ENCODE results near the gene TRAPPC3.
A peak's percentile ranks its signal among the peaks of the same experiment; 100 is the strongest.

The TRAPPC3 gene

GRCh38 chr1:36125129-36125991 is 23.9 kb downstream of the TRAPPC3 start, which contains the start of gene COL8A2:
COL8A2 (minus strand) TSS chr1:36125222; CDS start chr1:36100242, 24,980 bp downstream.
- no peak for DNase-seq (ENCODE audit: low read depth)

DNA sequence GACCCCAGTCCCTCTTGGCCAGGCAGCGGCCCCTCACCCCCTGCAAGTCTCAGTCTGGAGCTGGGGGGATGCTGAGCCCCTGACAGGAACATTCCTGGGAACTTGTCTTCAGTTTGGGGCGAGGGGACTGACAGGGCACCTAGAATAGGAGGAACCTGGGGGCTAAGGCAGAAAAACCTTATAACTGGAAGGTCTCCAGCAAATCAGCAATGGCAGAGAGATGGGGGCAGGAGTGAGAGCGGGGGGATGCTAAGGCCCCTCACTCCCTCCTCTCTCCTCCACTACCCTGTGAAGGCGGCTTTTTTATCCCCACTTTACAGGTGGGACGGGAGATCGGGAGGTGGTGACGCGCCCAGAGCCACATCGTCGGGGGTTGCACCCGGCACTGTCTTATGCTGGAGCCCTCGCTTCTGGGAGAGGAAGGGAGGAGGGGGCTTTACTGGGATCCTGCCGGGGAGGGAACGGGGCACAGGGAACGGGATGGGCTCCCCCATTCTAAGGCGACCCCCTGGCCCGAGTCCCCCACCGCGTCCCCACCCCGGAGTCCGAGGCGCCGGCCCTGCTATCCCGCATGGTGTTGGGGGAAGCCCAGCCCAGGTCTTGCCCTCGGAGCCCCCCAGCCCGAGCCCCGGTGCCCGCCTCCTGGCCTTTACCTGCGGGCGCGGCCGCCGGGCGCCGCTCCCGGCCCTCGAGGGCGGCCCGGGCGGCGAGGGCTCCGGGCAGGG is 24.7 kb downstream of the TRAPPC3 start:
- DNase-seq (ENCODE audit: low read depth) = no peak

DNA sequence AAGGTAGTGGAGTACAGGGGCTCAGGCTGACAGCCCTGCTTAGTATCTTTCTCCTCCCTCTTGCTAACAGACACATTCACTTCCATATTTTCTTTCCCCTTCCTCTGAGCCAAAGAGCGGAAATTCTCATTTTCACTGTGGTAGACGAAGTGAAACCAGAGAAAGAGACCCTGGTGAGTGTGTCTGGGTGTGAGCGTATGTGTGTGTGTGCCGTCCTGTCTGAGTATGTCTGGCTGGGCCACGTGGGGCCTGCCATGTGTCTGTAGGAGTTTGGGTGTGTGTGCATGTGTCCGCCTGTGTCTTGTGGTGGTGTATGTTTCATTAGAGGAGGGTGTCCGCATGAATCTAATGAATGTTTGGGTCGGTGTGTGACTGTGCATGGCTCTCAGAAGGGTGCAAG is 25.9 kb downstream of the TRAPPC3 start:
- no peak for DNase-seq (ENCODE audit: low read depth)

GRCh38 chr1:36122062-36123030 is 26.9 kb downstream of the TRAPPC3 start:
- no peak for DNase-seq (ENCODE audit: low read depth)

DNA sequence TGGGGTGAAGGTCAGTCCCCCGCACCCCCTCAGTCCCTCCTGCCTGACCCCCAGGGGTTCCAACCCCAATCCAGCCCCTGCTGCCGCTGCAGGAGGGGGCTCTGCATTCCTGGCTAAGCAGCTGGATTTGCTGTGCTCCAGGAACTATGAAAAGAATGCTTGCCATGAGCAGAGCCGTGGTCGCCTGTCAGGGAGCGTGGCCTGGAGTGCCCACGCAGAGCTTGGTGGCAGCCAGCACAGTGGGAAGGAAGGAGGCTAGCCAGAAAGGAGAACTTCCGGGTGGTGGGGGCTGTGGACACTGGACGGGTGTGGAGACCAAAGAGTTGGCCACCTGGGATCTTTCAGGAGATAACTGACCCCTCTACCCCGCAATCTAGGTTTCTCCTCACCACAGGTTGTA is 29.8 kb downstream of the TRAPPC3 start:
- no peak for DNase-seq (ENCODE audit: low read depth)

GRCh38 chr1:36118447-36119204 is 30.7 kb downstream of the TRAPPC3 start:
- DNase-seq (ENCODE audit: low read depth) = no peak

GRCh38 chr1:36116901-36117300 is 32.4 kb downstream of the TRAPPC3 start:
- no peak for DNase-seq (ENCODE audit: low read depth)

DNA sequence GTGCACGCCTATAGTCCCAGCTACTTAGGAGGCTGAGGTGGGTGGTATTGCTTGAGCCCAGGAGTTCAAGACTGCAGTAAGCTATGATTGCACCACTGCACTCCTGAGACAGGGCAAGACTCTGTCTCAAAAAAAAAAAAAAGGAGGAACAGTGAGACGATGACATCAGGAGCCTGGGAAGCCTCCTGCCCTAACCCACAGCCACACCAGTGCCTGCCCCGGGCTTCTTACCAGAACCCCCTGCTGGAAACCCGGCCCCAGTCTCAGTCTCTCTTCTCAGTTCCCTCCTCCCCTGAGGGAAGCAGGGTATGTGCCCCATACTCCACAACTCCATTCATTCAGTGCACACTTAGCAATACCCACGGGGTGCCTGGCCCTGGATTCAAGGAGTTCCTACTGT is 33.4 kb downstream of the TRAPPC3 start:
- DNase-seq (ENCODE audit: low read depth) = peak; percentile 61

GRCh38 chr1:36115200-36115669 is 34.1 kb downstream of the TRAPPC3 start:
- no peak for DNase-seq (ENCODE audit: low read depth)

- no peak for DNase-seq (ENCODE audit: low read depth)
Measured at GRCh38 chr1:36114371-36114770, 34.9 kb downstream of the TRAPPC3 start.

DNA sequence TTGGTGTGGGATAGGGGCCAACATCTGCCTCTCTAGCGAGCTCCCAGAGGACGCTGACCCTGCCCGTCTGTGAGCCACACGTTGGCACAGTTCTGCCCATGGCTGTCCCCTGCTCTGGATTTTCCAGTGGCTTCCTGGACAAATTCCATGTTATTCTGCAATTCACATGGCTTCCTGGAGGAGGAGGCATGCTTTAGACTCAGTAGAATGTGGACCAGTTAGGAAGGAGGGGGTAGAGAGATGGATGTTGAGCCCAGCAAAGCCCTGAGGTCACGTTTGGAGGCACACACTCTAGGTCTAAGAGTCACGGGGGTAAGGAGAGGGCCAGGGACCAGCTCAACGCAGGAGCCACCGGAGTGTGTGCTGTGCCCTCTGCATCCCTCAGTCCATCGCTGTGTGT is 36.5 kb downstream of the TRAPPC3 start:
- no peak for DNase-seq (ENCODE audit: low read depth)

- no peak for DNase-seq (ENCODE audit: low read depth)
Measured at GRCh38 chr1:36111151-36111550, 38.1 kb downstream of the TRAPPC3 start.

DNA sequence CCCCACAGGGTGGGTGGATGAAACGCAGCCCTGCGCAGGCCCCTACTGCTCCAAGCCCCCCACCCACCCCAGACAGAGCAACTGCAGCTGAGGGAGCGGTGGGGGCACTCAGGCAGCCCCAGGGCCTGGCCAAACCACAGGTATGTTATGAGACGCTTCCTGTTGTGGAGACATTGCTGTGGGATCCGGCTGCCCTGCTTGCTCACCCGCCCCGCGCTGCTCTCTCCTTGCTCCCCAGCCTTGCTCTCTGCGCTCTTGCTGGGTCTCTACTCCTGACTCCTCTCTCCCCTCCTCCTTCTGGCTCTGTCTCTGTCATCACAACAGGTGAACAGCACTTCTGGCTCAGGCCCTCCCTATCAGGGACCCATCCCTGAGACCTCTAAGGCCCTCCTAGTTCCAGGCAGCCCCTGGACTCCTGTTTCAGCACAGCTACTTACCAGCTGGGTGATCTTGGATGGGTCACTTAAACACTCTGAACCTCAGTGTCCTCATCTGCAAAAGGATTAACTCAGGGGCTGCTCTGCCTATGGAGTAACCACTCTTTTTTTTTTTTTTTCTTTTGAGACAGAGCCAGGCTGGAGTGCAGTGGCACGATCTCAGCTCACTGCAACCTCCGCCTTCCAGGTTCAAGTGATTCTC is 40.1 kb downstream of the TRAPPC3 start:
- DNase-seq (ENCODE audit: low read depth) = peak; percentile 82

DNA sequence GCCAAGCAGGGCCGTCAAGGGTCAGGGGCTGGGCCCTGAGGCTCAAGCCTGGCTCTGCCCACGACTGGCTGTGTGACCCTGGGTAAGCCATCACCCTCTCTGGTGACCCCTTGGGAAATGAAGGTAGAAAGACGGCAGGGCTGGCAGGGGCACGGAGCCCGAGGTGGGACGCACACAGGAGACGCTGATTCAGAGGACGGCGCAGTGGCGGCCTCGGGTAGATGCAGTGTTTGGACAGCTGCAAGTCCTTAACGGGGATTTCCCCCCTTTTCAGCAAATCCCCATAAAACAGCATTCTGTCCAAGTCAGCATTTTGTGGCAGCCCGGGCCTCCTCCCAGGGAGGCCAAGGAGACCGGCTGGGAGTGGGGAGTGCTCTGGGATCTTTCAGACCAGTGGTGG is 41.0 kb downstream of the TRAPPC3 start:
- DNase-seq (ENCODE audit: low read depth) = no peak

- no peak for DNase-seq (ENCODE audit: low read depth)
Measured at GRCh38 chr1:36107394-36107793, 41.9 kb downstream of the TRAPPC3 start.

GRCh38 chr1:36106269-36106668 is 43.0 kb downstream of the TRAPPC3 start:
- DNase-seq (ENCODE audit: low read depth) = no peak

- no peak for DNase-seq (ENCODE audit: low read depth)
Measured at GRCh38 chr1:36101546-36101945, 47.7 kb downstream of the TRAPPC3 start.

DNA sequence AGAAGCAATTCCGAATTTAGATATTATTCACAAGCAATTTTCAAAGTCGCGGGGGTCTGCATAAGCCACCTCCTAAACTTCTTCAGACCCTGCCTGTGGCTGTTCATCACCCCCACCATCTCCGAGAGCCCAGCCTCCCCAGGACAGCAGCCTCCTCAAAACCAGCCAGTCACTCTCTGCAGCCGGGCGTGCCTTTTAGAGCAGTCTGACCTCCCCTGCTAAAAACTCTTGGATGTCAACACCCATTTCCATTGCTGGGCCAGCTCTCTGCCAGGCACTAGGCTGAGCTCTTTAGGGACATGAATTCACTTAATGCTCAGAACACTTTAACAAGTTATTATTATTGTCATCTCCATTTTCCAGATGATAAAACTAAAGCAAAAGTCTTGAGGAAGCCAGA is 48.9 kb downstream of the TRAPPC3 start:
- no peak for DNase-seq (ENCODE audit: low read depth)

DNA sequence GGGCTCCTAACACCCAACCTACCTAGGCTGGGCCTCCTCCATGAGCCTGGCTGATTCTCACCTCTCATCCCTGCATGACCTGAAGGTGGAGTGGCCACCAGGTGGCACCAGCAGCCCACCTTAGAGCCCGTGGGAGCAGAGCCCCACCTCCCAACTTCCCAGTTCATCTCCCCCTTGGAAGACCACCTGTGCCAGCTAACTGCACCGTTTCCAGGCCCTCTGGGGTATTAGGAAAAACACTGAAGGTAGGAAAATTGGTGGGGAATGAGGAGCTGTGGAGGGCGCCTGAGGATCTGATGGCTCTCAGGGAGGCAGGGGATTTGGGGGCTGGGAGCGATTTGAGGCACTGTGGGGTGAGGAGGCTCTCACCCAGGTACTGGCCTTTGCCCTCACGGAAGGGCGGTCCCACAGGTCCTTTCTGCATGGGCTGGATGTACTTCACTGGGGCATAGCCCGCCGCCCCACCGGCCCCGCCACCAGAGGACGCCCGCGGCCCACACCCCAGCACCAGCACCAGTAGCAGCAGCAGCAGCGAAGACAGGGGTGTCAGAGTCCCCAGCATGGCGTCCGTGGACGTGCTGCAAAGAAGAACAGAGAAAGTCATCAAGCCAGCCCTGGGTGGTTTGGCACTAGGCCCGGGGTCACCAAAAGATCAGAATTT is 49.5 kb downstream of the TRAPPC3 start:
- DNase-seq (ENCODE audit: low read depth) = peak; percentile 55

Data from amniotic epithelial cell (primary cell).